NCI-H1048 (cell line): ENCODE data around the gene MYRFL.
"Not testable (repeated sequence)": the region's sequence is repeated elsewhere in the genome, so short reads cannot be mapped to it uniquely, and the experiment has no call there.

Source experiments
- DNase-seq: peaks from one replicate; lab custom pipeline; 2025; lab: John Stamatoyannopoulos, UW

Gene MYRFL

GRCh38 chr12:69988481-69989321 is 163.7 kb downstream of the MYRFL start:
- DNase-seq: no peak

DNA sequence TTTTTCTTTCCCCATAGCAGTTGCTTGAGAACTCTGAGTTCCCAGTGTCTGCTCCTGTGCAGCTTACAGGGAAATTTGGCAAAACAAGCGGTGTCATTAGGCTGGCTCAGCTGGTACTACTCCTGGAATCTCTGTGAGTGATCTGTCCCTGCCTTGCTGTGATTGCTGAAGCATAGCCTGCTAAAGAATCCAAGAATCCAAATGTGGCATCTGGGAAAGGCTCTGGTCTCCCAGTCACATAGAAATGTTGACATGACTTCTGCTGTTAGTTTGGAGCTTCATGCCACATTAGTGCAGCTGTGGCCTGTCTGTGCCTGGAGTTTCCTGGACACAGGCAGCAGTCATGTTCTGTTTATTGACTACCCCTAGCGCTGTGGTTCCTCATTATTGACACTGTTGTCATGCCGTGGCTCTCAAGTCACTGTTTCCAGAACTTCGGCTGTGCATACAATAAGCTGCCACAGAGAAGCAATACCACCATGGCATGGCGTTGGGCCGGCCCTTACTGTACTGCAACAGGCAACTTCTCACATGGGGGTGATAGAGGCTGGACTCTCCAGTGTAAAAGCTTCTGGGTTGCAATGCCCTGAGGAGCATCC is 166.8 kb downstream of the MYRFL start:
- DNase-seq: no peak

GRCh38 chr12:69993433-69993832 is 168.4 kb downstream of the MYRFL start:
- no peak for DNase-seq

- not testable (repeated sequence) for DNase-seq
These were observed 169.1 kb downstream of the MYRFL start for GRCh38 chr12:69994086-69994485.

- no peak for DNase-seq
These were observed 169.7 kb downstream of the MYRFL start for GRCh38 chr12:69994724-69995173.

- no peak for DNase-seq
These were observed 171.2 kb downstream of the MYRFL start for GRCh38 chr12:69996241-69996640.

DNA sequence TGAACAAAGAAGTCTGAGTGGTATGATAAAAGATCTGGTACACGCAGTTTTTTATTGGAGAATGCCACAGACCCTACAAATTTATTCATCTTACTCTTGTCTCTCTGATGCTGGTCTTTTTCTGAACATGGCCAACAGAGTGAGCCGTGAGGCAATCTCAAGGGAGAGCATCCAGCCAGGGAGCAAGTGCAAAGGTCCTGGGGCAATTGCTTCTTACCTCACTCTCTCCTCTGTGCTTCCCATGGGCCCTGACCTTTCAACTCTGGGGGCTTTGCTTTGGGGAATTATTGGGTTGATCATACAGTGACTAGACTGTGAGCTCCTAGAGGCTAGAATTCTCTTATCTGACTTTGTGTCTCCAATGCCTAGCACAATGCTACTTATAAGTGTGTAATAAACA is 171.7 kb downstream of the MYRFL start:
- DNase-seq: no peak

DNA sequence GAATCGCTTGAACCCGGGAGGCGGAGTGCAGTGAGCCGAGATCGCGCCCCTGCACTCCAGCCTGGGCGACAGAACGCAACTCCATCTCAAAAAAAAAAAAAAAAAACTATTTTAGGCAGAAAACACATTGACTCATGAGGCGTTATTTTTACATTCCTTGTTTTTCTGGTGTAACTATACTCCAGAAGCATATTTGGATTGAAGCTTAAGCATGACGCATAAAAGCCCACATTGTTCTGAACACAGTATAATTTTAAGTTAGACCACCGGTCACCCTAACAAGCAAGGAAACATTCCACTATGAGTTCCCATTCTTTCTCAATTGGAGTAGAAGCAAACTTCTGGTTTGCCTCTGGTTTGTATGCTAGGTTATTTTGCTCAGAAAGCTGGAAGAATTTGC is 173.0 kb downstream of the MYRFL start:
- no peak for DNase-seq

DNA sequence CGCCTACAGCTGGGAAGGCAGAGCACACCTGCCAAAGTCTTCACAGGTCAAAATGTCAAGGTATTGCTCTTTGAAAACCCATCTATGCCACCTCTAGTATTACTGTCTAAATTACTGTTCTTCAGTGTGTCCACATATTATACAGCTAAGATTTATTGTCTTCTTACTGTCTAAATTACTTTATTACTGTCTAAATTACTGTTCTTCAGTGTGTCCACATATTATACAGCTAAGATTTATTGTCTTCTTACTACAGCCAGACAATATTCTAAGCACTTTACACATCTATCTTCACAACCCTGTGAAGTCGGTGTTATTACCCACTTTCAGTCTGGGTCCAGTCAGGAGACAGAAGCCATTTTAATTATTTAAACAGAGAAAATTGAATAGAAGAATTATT is 173.9 kb downstream of the MYRFL start:
- no peak for DNase-seq

GRCh38 chr12:69999561-69999960 is 174.5 kb downstream of the MYRFL start:
- DNase-seq: no peak

DNA sequence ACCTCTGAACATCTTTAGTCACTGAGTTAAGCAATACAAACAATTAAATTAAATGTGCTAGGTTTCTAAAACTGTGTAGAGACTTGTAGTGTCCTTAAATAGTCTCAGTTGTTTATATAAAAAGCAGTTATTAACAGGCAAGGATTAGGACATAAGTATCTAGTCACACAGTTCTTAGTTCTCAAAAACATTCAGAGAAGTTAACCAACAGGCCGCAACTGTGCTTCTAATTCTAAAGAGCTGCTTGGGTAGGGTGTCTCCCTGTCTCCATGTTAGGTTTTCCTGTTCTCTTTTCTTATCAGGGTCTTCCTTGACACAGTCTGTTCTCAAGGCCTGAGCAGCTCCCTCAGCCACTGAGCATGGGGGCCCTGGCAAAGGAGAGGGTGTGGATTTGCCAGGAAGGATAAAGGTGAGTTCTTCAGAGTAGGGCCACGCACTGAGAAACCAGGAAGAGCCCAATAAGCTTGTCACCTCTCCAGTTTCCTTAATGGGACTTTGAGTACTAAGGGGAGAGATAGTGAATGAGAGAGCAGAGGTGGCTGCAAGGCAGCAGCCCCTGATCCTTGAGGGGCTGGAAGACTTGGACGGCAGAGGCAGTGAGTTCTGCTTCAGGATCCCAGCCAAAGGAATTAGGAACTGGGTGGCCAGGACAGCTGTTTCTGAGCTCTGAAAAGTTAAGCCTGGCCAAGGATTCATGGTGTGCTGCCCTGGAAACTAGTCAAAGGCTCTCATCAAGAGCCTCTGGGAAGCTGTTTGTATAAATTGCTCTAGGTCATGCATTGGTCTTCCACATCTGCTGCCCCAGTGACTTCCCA is 177.3 kb downstream of the MYRFL start:
- no peak for DNase-seq

GRCh38 chr12:70002912-70003255 is 177.9 kb downstream of the MYRFL start:
- no peak for DNase-seq

- DNase-seq: no peak
These were observed 181.0 kb downstream of the MYRFL start for GRCh38 chr12:70005864-70006618.

GRCh38 chr12:70006619-70006973 is 181.6 kb downstream of the MYRFL start:
- DNase-seq: no peak

GRCh38 chr12:70007687-70008086 is 182.7 kb downstream of the MYRFL start:
- no peak for DNase-seq
